Ascending aorta (tissue), 2 donors: ENCODE results near the gene GRB10. TPM values are rescaled to one million over a fixed set of nuclear protein-coding genes. Genes with fewer than 3 reads are reported as not detected.
A peak's percentile ranks its signal among the peaks of the same experiment; 100 is the strongest.

ENCODE experiments used
- DNase-seq, 2 donors: peaks; one replicate each; pipeline ENCODE4 v3.0.0-alpha.2; 2019; ENCODE audit warnings: low spot score in 2 of 2
- H3K27ac ChIP-seq, 2 donors: fragments of 200-600 bp; sonication (generic); one replicate each; pipeline ENCODE4 v1.5.1; 2016 to 2017; ENCODE audit warnings: mild to moderate bottlenecking in 1 of 2
- H3K27me3 ChIP-seq: fragments of 200-600 bp; sonication (generic); one replicate; pipeline ENCODE4 v1.5.1; 2017
- H3K36me3 ChIP-seq, 2 donors: fragments of 200-600 bp; sonication (generic); one replicate each; pipeline ENCODE4 v1.5.1; 2016
- H3K4me1 ChIP-seq, 2 donors: fragments of 200-600 bp; sonication (generic); one replicate each; pipeline ENCODE4 v1.5.1; 2016 to 2017; ENCODE audit warnings: mild to moderate bottlenecking in 1 of 2
- H3K4me3 ChIP-seq, 2 donors: fragments of 200-600 bp; sonication (generic); one replicate each; pipeline ENCODE4 v1.5.1; 2016 to 2017; ENCODE audit warnings: mild to moderate bottlenecking in 1 of 2
- H3K9me3 ChIP-seq, 2 donors: fragments of 200-600 bp; sonication (generic); one replicate each; pipeline ENCODE4 v1.5.1; 2016
- intact Hi-C: fragments of 100-400 bp; cut with DNase I; formaldehyde crosslinking; loops from one replicate; pipeline ENCODE4 v1.15.1; 2023
- total RNA-seq: library from RNA; depleted of rRNA; stranded (reverse); fragments of >200 nt; gene quantifications from one replicate; pipeline ENCODE4 v1.1.0, GENCODE V29; 2016
- TF ChIP-seq, protein P1 (sequence below), 3 experiments: fragments of 200-600 bp in 2 of 3; fragments of 450-650 bp in 1 of 3; sonication (generic) in 2 of 3; IDR thresholded peaks; one replicate each; pipeline ENCODE4 v1.5.1; 2016 to 2019; ENCODE audit warnings: antibody characterized with exemption in 3 of 3, mild to moderate bottlenecking in 1 of 3, moderate library complexity in 1 of 3

The GRB10 gene
- total RNA-seq, 1 donor from 2014 or later: 53.4 TPM

- Histone ChIP-seq H3K4me3 (peak overlapping the region; percentile 63 to 87), H3K4me1 (peaks cover 5 to 21% of the 10 kb centered on the region in 2 donors), H3K27me3 (no peaks in the 10 kb centered on the region), H3K9me3 (no peaks in the 10 kb centered on the region), H3K36me3 (no peaks in the 10 kb centered on the region), H3K27ac (peak overlapping the region; percentile 77 to 82)
- intact Hi-C loops: loop anchor here (1.0 to 10.0 kb wide), 6 partner anchors 44 to 329 kb away; no protein-coding TSS in a partner anchor
- TF ChIP-seq, protein P1, sequence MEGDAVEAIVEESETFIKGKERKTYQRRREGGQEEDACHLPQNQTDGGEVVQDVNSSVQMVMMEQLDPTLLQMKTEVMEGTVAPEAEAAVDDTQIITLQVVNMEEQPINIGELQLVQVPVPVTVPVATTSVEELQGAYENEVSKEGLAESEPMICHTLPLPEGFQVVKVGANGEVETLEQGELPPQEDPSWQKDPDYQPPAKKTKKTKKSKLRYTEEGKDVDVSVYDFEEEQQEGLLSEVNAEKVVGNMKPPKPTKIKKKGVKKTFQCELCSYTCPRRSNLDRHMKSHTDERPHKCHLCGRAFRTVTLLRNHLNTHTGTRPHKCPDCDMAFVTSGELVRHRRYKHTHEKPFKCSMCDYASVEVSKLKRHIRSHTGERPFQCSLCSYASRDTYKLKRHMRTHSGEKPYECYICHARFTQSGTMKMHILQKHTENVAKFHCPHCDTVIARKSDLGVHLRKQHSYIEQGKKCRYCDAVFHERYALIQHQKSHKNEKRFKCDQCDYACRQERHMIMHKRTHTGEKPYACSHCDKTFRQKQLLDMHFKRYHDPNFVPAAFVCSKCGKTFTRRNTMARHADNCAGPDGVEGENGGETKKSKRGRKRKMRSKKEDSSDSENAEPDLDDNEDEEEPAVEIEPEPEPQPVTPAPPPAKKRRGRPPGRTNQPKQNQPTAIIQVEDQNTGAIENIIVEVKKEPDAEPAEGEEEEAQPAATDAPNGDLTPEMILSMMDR (IDR thresholded peaks at IDR 0.05): no peak
- no peak for DNase-seq
Measured at GRCh38 chr7:50793947-50794570, 11.4 kb upstream of the GRB10 start.

DNA sequence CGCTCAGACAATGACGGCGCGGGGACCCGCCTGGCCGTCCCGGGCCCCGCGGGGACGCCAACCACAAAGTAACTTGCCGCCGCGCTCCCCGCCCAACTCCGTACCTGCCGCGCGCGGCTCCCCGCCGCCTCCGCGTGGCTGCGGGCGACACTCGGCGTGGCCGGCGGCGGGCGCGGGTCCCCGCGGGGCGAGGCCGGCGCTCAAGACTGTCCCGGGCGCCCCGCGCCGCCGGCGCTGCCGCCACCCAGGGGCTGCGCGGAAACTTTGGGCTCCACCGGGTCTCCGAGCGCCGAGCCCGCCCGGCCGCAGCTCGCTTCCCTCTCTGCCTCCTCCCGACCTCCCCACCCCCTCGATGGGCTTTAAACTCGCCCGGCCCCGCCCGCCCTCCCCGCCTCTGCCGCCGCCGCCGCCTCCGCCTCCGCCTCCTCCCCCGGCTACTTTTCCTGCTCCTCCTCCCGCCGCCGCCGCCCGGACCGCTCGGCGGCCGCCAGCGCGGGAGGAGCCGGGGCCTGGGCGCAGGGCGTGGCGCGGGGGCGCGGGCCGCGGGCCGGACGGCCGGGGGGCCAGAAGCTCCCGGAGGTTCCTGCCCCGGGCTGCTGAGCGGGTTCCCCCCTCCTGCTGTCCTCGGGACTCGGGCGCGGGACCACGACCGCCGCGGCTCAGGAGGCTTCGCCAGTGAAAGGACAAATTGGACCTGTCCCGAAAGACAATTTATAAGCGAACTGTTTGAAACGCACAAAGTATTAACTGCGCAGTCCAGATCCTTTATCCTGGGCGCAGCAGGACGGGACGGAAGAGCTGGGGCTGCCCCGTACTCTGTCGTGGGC lies 10.6 kb upstream of the GRB10 start:
- Histone ChIP-seq H3K4me3 (peak overlapping the region; percentile 63 to 87), H3K9me3 (no peaks in the 10 kb centered on the region), H3K27ac (peak overlapping the region; percentile 77 to 82), H3K36me3 (no peaks in the 10 kb centered on the region), H3K4me1 (peaks cover 5 to 21% of the 10 kb centered on the region in 2 donors), H3K27me3 (no peaks in the 10 kb centered on the region)
- DNase-seq: peak in 1 of 2 donors; percentile 80
- intact Hi-C loops: loop anchor here (1.0 to 10.0 kb wide), 6 partner anchors 45 to 329 kb away; no protein-coding TSS in a partner anchor
- TF ChIP-seq, protein P1 (IDR thresholded peaks at IDR 0.05): no peak

GRCh38 chr7:50792342-50793119 lies 9.8 kb upstream of the GRB10 start:
- H3K27ac ChIP-seq: peak overlapping the region; percentile 77
- no peak for DNase-seq
- H3K27me3 ChIP-seq: no peaks in the 10 kb centered on the region
- peak overlapping the region; percentile 63 to 87 for H3K4me3 ChIP-seq
- H3K36me3 ChIP-seq: no peaks in the 10 kb centered on the region
- H3K4me1 ChIP-seq: peaks cover 5 to 21% of the 10 kb centered on the region in 2 donors
- intact Hi-C loops: loop anchor here (1.0 to 10.0 kb wide), 6 partner anchors 46 to 328 kb away; no protein-coding TSS in a partner anchor
- TF ChIP-seq, protein P1 (IDR thresholded peaks at IDR 0.05): no peak
- no peaks in the 10 kb centered on the region for H3K9me3 ChIP-seq

- peaks cover 5 to 21% of the 10 kb centered on the region in 2 donors for H3K4me1 ChIP-seq
- H3K27me3 ChIP-seq: no peaks in the 10 kb centered on the region
- H3K27ac ChIP-seq: peak overlapping the region; percentile 77
- intact Hi-C loops: loop anchor here (2.0 to 10.0 kb wide), 5 partner anchors 61 to 327 kb away; no protein-coding TSS in a partner anchor
- peak overlapping the region; percentile 63 to 87 for H3K4me3 ChIP-seq
- TF ChIP-seq, protein P1 (IDR thresholded peaks at IDR 0.05): no peak
- no peaks in the 10 kb centered on the region for H3K36me3 ChIP-seq
- H3K9me3 ChIP-seq: no peaks in the 10 kb centered on the region
- DNase-seq: no peak
Measured at GRCh38 chr7:50791938-50792341, 9.2 kb upstream of the GRB10 start.

GRCh38 chr7:50791363-50791937 lies 8.8 kb upstream of the GRB10 start:
- peak overlapping the region in 1 of 2 donors; percentile 77 for H3K27ac ChIP-seq
- H3K9me3 ChIP-seq: no peaks in the 10 kb centered on the region
- intact Hi-C loops: loop anchor here (5.0 to 10.0 kb wide), 3 partner anchors 134 to 327 kb away; no protein-coding TSS in a partner anchor

More at GRCh38 chr7:50791363-50791937, 8.8 kb upstream of the GRB10 start:
- peaks cover 5 to 21% of the 10 kb centered on the region in 2 donors for H3K4me1 ChIP-seq
- no peaks in the 10 kb centered on the region for H3K27me3 ChIP-seq
- DNase-seq: no peak
- H3K36me3 ChIP-seq: no peaks in the 10 kb centered on the region
- H3K4me3 ChIP-seq: peak overlapping the region; percentile 63 to 87
- TF ChIP-seq, protein P1 (IDR thresholded peaks at IDR 0.05): no peak
